Measurements from ENCODE around the gene ABLIM2. TPM values are rescaled to one million over a fixed set of nuclear protein-coding genes. Genes with fewer than 3 reads are reported as not detected.

The ABLIM2 gene
- total RNA-seq, 1 experiment from 2014 or later = 6.1 TPM

GRCh38 chr4:7995135-7995534 is 163.5 kb downstream of the ABLIM2 start:
- BruUV-seq (replicated peaks) = no TSS peak
- Histone ChIP-seq H3K27ac (ENCODE audit: low read depth, low read length) (no peak overlapping the region), H2AFZ (ENCODE audit: low read depth, low read length, poor library complexity, severe bottlenecking) (no peak overlapping the region), H3K4me1 (ENCODE audit: control insufficient read depth in 1 of 2, insufficient read depth in 2 of 2, low read length in 2 of 2) (no peaks in the 10 kb centered on the region), H3K4me2 (ENCODE audit: low read length) (no peak overlapping the region), H3K36me3 (ENCODE audit: control insufficient read depth in 1 of 2, insufficient read depth in 2 of 2, low read length in 2 of 2) (no peaks in the 10 kb centered on the region), H3K9ac (ENCODE audit: low read length) (no peak overlapping the region), H3K9me3 (ENCODE audit: control insufficient read depth in 1 of 2, insufficient read depth in 1 of 2, low read depth in 1 of 2, low read length in 2 of 2) (no peaks in the 10 kb centered on the region), H3K27me3 (ENCODE audit: insufficient read depth, low read length) (no peaks in the 10 kb centered on the region), H3K79me2 (ENCODE audit: insufficient read depth, low read length) (no peaks in the 10 kb centered on the region), H3K9me2 (ENCODE audit: insufficient read depth) (no peaks in the 10 kb centered on the region), H4K20me1 (ENCODE audit: insufficient read depth) (no peaks in the 10 kb centered on the region), H3K4me3 (replicated peaks in 1 of 2; ENCODE audit: low read depth in 1 of 2, low read length in 2 of 2) (no peak overlapping the region)
- ChIA-PET CTCF (no interaction called here), POLR2A (no interaction called here), RAD21 (ENCODE audit: low non-redundant PET in 1 of 2, low total read pairs in 2 of 2, uncharacterized antibody in 2 of 2, unreplicated experiment in 2 of 2) (no interaction called here)
- DNase-seq (ENCODE audit: low read depth, low spot score) (no peak), ATAC-seq (no peak)
- intact Hi-C loops (cut with micrococcal nuclease) = no loop called here
- TF ChIP-seq SIN3A (IDR thresholded peaks at IDR 0.05; ENCODE audit: low read depth) (no peak), CBX3 (IDR thresholded peaks at IDR 0.05; ENCODE audit: low read depth) (no peak), SRF (IDR thresholded peaks at IDR 0.05; ENCODE audit: low read depth) (no peak), FOSL1 (IDR thresholded peaks at IDR 0.05; ENCODE audit: low read depth) (no peak), TCF7L2 (IDR thresholded peaks at IDR 0.05; ENCODE audit: borderline replicate concordance, extremely low read depth, insufficient read depth, insufficient read length) (no peak), ATF3 (IDR thresholded peaks at IDR 0.05) (no peak), ZFX (IDR thresholded peaks at IDR 0.05) (no peak), REST (IDR thresholded peaks at IDR 0.05; ENCODE audit: low read depth) (no peak), POLR2A (IDR thresholded peaks at IDR 0.05; ENCODE audit: borderline replicate concordance, extremely low read depth, insufficient read depth, insufficient read length) (no peak), EZH2 (IDR thresholded peaks at IDR 0.05) (no peak), CEBPB (IDR thresholded peaks at IDR 0.05; ENCODE audit: low read depth) (no peak), RAD21 (IDR thresholded peaks at IDR 0.05; ENCODE audit: low read depth) (no peak), EZH2phosphoT487 (IDR thresholded peaks at IDR 0.05; ENCODE audit: borderline replicate concordance) (no peak)
